SK-N-SH (cell line): Measurements from ENCODE around the gene LEMD1. TPM values are rescaled to one million over a fixed set of nuclear protein-coding genes. Genes with fewer than 3 reads are reported as not detected.

Source experiments
- CTCF ChIA-PET: fragments of 300-600, 350-600 bp; formaldehyde crosslinking; extraction: SDS; loops from one replicate; lab custom pipeline; 2021; lab: Yijun Ruan, JAX
- POLR2A ChIA-PET: fragments of 350-600 bp; sonication (Branson Sonifier 250); formaldehyde crosslinking; extraction: SDS; loops from one replicate; lab custom pipeline; 2020; ENCODE audit warnings: antibody characterized with exemption, inconsistent platforms; lab: Yijun Ruan, JAX
- DNase-seq: peaks from one replicate; pipeline ENCODE4 v3.0.0; 2012
- H2AFZ ChIP-seq: fragments of 200-600 bp; sonication (generic); 2 replicates; pipeline ENCODE4 v1.8.1; 2016; ENCODE audit warnings: antibody characterized with exemption, mild to moderate bottlenecking, low read depth
- H3F3A ChIP-seq: fragments of 200-600 bp; sonication (generic); replicated peaks from 2 replicates; pipeline ENCODE3; 2016; ENCODE audit warnings: antibody characterized with exemption, mild to moderate bottlenecking; ENCODE audit not compliant: insufficient read depth
- H3K27ac ChIP-seq, 2 experiments: fragments of 200-500 bp in 1 of 2; fragments of 200-600 bp in 1 of 2; sonication (Bioruptor generic) in 1 of 2; sonication (generic), shearing (Covaris generic) in 1 of 2; 2 replicates each; pipeline versions ENCODE4 v1.5.1 to v1.6.1; 2014 to 2016; ENCODE audit warnings: low read depth in 2 of 2, inconsistent platforms in 1 of 2, low read length in 1 of 2, mild to moderate bottlenecking in 1 of 2, mixed read lengths in 1 of 2
- H3K27me3 ChIP-seq: fragments of 200-600 bp; sonication (generic), shearing (Covaris generic); 2 replicates; pipeline ENCODE4 v1.6.1; 2016; ENCODE audit warnings: mixed run types; ENCODE audit not compliant: insufficient read depth
- H3K36me3 ChIP-seq, 2 experiments: fragments of 200-500 bp in 1 of 2; fragments of 200-600 bp in 1 of 2; sonication (Bioruptor generic) in 1 of 2; sonication (generic) in 1 of 2; replicated peaks in 1 of 2; 2 replicates each; pipeline versions ENCODE3 to v1.5.1; 2014 to 2016; ENCODE audit warnings: low read length in 1 of 2, mild to moderate bottlenecking in 1 of 2; ENCODE audit not compliant: insufficient read depth in 2 of 2, control insufficient read depth in 1 of 2
- H3K4me1 ChIP-seq, 2 experiments: fragments of 200-500 bp in 1 of 2; fragments of 200-600 bp in 1 of 2; sonication (Bioruptor generic) in 1 of 2; sonication (generic), shearing (Covaris generic) in 1 of 2; 2 replicates each; pipeline versions ENCODE4 v1.5.1 to v1.6.1; 2014 to 2016; ENCODE audit warnings: low read depth in 1 of 2, low read length in 1 of 2, mixed run types in 1 of 2; ENCODE audit not compliant: insufficient read depth in 2 of 2, control insufficient read depth in 1 of 2
- H3K4me2 ChIP-seq: fragments of 200-600 bp; sonication (generic), shearing (Covaris generic); 2 replicates; pipeline ENCODE4 v1.6.1; 2017; ENCODE audit warnings: mixed run types
- H3K4me3 ChIP-seq, 2 experiments: fragments of 200-500 bp in 1 of 2; fragments of 200-600 bp in 1 of 2; sonication (Bioruptor generic) in 1 of 2; sonication (generic), shearing (Covaris generic) in 1 of 2; 2 replicates each; pipeline versions ENCODE4 v1.5.1 to v1.8.1; 2014 to 2016; ENCODE audit warnings: low read depth in 2 of 2, inconsistent platforms in 1 of 2, low read length in 1 of 2, mild to moderate bottlenecking in 1 of 2, mixed read lengths in 1 of 2, moderate library complexity in 1 of 2
- H3K79me2 ChIP-seq: fragments of 200-600 bp; sonication (generic); 2 replicates; pipeline ENCODE4 v1.8.1; 2017; ENCODE audit warnings: mild to moderate bottlenecking; ENCODE audit not compliant: insufficient read depth
- H3K9ac ChIP-seq: fragments of 200-600 bp; sonication (generic); 2 replicates; pipeline ENCODE4 v1.6.1; 2017; ENCODE audit warnings: mixed run types
- H3K9me2 ChIP-seq: fragments of 200-600 bp; sonication (generic); 2 replicates; pipeline ENCODE4 v1.6.1; 2017; ENCODE audit warnings: mixed run types
- H3K9me3 ChIP-seq: fragments of 200-600 bp; sonication (generic); 2 replicates; pipeline ENCODE4 v1.6.1; 2017; ENCODE audit warnings: mixed run types, mild to moderate bottlenecking, moderate library complexity
- H4K20me1 ChIP-seq: fragments of 200-600 bp; sonication (generic); 2 replicates; pipeline ENCODE4 v1.6.1; 2017; ENCODE audit warnings: mild to moderate bottlenecking, mixed run types; ENCODE audit not compliant: insufficient read depth
- ELF1 ChIP-seq: IDR thresholded peaks from 2 replicates; pipeline ENCODE4 v1.4.0; 2012
- EP300 ChIP-seq, 2 experiments: IDR thresholded peaks; 2 replicates each; pipeline versions ENCODE4 v1.4.0 to v1.6.1; 2012; ENCODE audit warnings: borderline replicate concordance in 1 of 2, low read depth in 1 of 2, low read length in 1 of 2
- EZH2phosphoT487 ChIP-seq: fragments of 200-600 bp; sonication (generic); IDR thresholded peaks from 2 replicates; pipeline ENCODE4 v1.6.1; 2017; ENCODE audit warnings: low read depth, mixed run types, mild to moderate bottlenecking, antibody characterized with exemption, moderate library complexity, borderline replicate concordance
- FOSL2 ChIP-seq: IDR thresholded peaks from 2 replicates; pipeline ENCODE4 v1.4.0; 2012; ENCODE audit warnings: low read depth, mild to moderate bottlenecking, moderate library complexity, borderline replicate concordance
- FOXJ3 ChIP-seq: sonication (generic); formaldehyde crosslinking; IDR thresholded peaks from 2 replicates; pipeline ENCODE4 v1.5.1; 2020; ENCODE audit warnings: mild to moderate bottlenecking, missing genetic modification reagents
- GABPA ChIP-seq: IDR thresholded peaks from 2 replicates; pipeline ENCODE4 v1.4.0; 2012; ENCODE audit warnings: low read depth, mild to moderate bottlenecking
- JUND ChIP-seq: IDR thresholded peaks from 2 replicates; pipeline ENCODE4 v1.4.0; 2012
- MEF2A ChIP-seq: IDR thresholded peaks from 2 replicates; pipeline ENCODE4 v1.4.0; 2012; ENCODE audit warnings: low read depth, borderline replicate concordance
- MXI1 ChIP-seq: IDR thresholded peaks from 2 replicates; pipeline ENCODE4 v1.6.1; 2012; ENCODE audit warnings: mild to moderate bottlenecking, low read depth, low read length, improper control_type of control experiment
- NFIC ChIP-seq: IDR thresholded peaks from 2 replicates; pipeline ENCODE4 v1.4.0; 2012; ENCODE audit warnings: borderline replicate concordance
- NRF1 ChIP-seq: IDR thresholded peaks from 2 replicates; pipeline ENCODE4 v1.6.1; 2012; ENCODE audit warnings: low read depth, mild to moderate bottlenecking, low read length
- POLR2AphosphoS5 ChIP-seq: IDR thresholded peaks from 2 replicates; pipeline ENCODE4 v1.6.1; 2012; ENCODE audit warnings: low read depth, low read length
- RAD21 ChIP-seq: IDR thresholded peaks from 2 replicates; pipeline ENCODE4 v1.6.1; 2012; ENCODE audit warnings: mild to moderate bottlenecking, low read length
- RFX5 ChIP-seq: IDR thresholded peaks from 2 replicates; pipeline ENCODE4 v1.6.1; 2012; ENCODE audit warnings: mild to moderate bottlenecking, improper control_type of control experiment, low read length
- RXRA ChIP-seq: IDR thresholded peaks from 2 replicates; pipeline ENCODE4 v1.4.0; 2012; ENCODE audit warnings: low read depth, mild to moderate bottlenecking, borderline replicate concordance
- SIN3A ChIP-seq: IDR thresholded peaks from 2 replicates; pipeline ENCODE4 v1.6.1; 2012; ENCODE audit warnings: low read depth, mild to moderate bottlenecking, low read length, moderate library complexity, borderline replicate concordance
- TAF1 ChIP-seq: IDR thresholded peaks from 2 replicates; pipeline ENCODE4 v1.6.1; 2012; ENCODE audit warnings: low read depth, mild to moderate bottlenecking, low read length, moderate library complexity, borderline replicate concordance
- TCF12 ChIP-seq: IDR thresholded peaks from 2 replicates; pipeline ENCODE4 v1.4.0; 2012
- TEAD4 ChIP-seq: IDR thresholded peaks from 2 replicates; pipeline ENCODE4 v1.4.0; 2012; ENCODE audit warnings: mild to moderate bottlenecking, borderline replicate concordance; ENCODE audit not compliant: insufficient read depth
- USF2 ChIP-seq: fragments of 150-350 bp; IDR thresholded peaks from 2 replicates; pipeline ENCODE4 v1.6.1; 2017; ENCODE audit warnings: antibody characterized with exemption, low read length, low read depth, borderline replicate concordance
- YY1 ChIP-seq: IDR thresholded peaks from 2 replicates; pipeline ENCODE4 v1.4.0; 2012; ENCODE audit warnings: low read depth, mild to moderate bottlenecking
- ZBTB33 ChIP-seq: IDR thresholded peaks from 2 replicates; pipeline ENCODE4 v1.4.0; 2012; ENCODE audit warnings: low read depth, borderline replicate concordance
- WGBS: methylation state at CpG from one replicate; pipeline ENCODE4 v1.1.6; 2017; ENCODE audit warnings: low lambda C conversion rate; 5-methylcytosine and 5-hydroxymethylcytosine counted together
- polyA plus RNA-seq, 3 experiments: library from polyadenylated mRNA; depleted of rRNA; stranded (reverse); fragments of >200 nt; gene quantifications; 2 replicates each; pipeline ENCODE4 v1.2.3, GENCODE V29; 2012
- TF ChIP-seq, protein P1 (sequence below): fragments of 150-350 bp; IDR thresholded peaks from 2 replicates; pipeline ENCODE4 v1.6.1; 2016; ENCODE audit warnings: mild to moderate bottlenecking, low read depth, low read length

LEMD1 gene
- polyA plus RNA-seq, 1 of the 3 experiments (the other 2 are of a cell fraction) = not detected

DNA sequence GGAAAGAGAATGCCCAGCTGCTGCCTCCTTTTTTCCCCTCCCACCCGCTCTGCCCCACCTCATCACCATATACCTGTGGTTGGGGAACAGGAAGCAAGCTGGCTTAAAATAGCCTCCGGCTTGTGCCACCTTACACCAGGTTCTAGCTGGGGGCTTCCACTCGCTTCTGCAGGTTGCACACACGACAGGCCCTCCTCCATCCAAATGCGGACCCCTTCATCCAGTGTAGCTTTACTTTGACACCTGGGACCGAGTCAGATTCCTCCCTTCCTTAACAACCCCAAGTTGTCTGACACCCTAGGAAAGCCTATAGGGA, 19.4 kb upstream of the LEMD1 start:
- POLR2A ChIA-PET = no interaction called here

DNA sequence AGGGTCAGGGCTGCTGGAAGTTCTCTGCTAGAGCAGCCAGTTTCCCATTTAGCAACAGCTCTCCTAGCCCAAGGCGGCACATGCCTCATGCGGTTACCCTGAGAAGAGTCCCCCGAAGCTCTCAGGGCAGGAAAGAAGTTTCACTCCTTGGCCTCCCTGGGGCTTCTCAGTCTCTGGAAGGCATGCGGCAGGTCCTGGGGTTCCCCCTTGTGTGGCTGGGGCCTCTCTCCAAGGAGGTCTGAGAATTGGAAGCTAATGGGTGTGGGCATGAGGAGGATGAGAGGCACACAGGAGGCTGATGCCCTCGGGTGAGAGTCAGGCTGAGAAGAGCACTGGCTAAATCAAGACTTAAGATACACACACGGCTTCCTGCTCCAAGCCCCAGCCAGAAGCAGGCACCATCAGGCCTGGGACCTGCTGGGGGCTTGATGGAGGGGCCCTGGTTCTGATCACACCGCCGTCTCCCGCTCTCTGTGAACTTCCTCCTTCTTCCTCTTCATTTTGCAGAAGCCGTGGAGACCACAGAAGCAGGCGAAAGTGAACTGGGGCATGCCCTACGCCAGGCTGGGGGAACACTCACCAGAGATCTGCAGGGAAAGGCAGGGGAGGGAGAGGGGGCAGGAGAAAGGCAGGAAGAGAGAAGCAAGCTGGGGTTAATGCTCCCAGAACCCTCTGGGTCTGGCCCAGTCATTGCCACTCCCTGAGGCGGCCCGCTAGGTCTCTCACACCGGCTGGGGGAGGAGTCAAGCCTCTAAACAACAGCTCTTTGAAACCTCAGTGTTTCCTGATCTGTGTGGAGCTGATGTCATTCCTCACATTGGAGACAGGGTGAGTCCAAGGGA, 18.8 kb upstream of the LEMD1 start:
- CTCF ChIA-PET = interaction anchor here (0.9 to 2.5 kb wide), 7 partner anchors 19 to 185 kb away, joined by 3 to 11 read pairs (median 3); no protein-coding TSS in a partner anchor
- Histone ChIP-seq H3K27me3 (peaks cover 40% of the 10 kb centered on the region; the same call in 1 of the 2 replicates), H3K9me2 (no peaks in the 10 kb centered on the region), H3K36me3 (no peaks in the 10 kb centered on the region), H3K4me3 (no peak overlapping the region), H3K27ac (no peak overlapping the region), H3K9ac (no peak overlapping the region), H4K20me1 (no peaks in the 10 kb centered on the region), H3K79me2 (no peaks in the 10 kb centered on the region), H3F3A (no peaks in the 10 kb centered on the region), H3K4me1 (peaks cover 3 to 5% of the 10 kb centered on the region in 2 experiments; a peak in 2 of 4 replicates), H3K4me2 (no peak overlapping the region), H2AFZ (no peak overlapping the region), H3K9me3 (no peaks in the 10 kb centered on the region)
- POLR2A ChIA-PET = no interaction called here
- no peak for DNase-seq
- WGBS = 65% methylated on average over 10 of the region's 15 CpGs
- TF ChIP-seq TAF1 (no peak), RXRA (no peak), MEF2A (no peak), RFX5 (no peak), USF2 (no peak), YY1 (no peak), EZH2phosphoT487 (no peak), TCF12 (no peak), NRF1 (no peak), EP300 (IDR thresholded peaks at IDR 0.05; ENCODE audit: borderline replicate concordance in 1 of 2, low read depth in 1 of 2, low read length in 1 of 2) (no peak), NFIC (no peak), ZBTB33 (no peak), ELF1 (no peak)

More for the DNA sequence above, 19.4 kb upstream of the LEMD1 start:
- no peak overlapping the region for H3K4me3 ChIP-seq
- H3K9me3 ChIP-seq = no peaks in the 10 kb centered on the region
- H3K9me2 ChIP-seq = no peaks in the 10 kb centered on the region
- CTCF ChIA-PET = interaction anchor here (0.9 to 2.5 kb wide), 6 partner anchors 20 to 185 kb away, joined by 3 to 11 read pairs (median 3); no protein-coding TSS in a partner anchor
- no peaks in the 10 kb centered on the region for H4K20me1 ChIP-seq
- H3K4me1 ChIP-seq = peaks cover 3 to 6% of the 10 kb centered on the region in 2 experiments; a peak in 2 of 4 replicates
- no peak overlapping the region for H3K27ac ChIP-seq
- H3K79me2 ChIP-seq = no peaks in the 10 kb centered on the region
- H3F3A ChIP-seq = no peaks in the 10 kb centered on the region
- no peak for DNase-seq
- no peak overlapping the region for H3K4me2 ChIP-seq
- 67% methylated on average over 5 of the region's 6 CpGs for WGBS
- H3K27me3 ChIP-seq = peaks cover 36% of the 10 kb centered on the region; the same call in 1 of the 2 replicates
- no peaks in the 10 kb centered on the region for H3K36me3 ChIP-seq
- H3K9ac ChIP-seq = no peak overlapping the region
- no peak overlapping the region for H2AFZ ChIP-seq
- TF ChIP-seq ELF1 (no peak), NRF1 (no peak), EZH2phosphoT487 (no peak), JUND (no peak), EP300 (IDR thresholded peaks at IDR 0.05; ENCODE audit: borderline replicate concordance in 1 of 2, low read depth in 1 of 2, low read length in 1 of 2) (no peak), SIN3A (no peak), YY1 (no peak), RAD21 (no peak), FOSL2 (no peak), TEAD4 (no peak), TAF1 (no peak), GABPA (no peak), FOXJ3 (CRISPR knock-in tag) (no peak), USF2 (no peak), POLR2AphosphoS5 (no peak), MXI1 (no peak)
- TF ChIP-seq, protein P1, sequence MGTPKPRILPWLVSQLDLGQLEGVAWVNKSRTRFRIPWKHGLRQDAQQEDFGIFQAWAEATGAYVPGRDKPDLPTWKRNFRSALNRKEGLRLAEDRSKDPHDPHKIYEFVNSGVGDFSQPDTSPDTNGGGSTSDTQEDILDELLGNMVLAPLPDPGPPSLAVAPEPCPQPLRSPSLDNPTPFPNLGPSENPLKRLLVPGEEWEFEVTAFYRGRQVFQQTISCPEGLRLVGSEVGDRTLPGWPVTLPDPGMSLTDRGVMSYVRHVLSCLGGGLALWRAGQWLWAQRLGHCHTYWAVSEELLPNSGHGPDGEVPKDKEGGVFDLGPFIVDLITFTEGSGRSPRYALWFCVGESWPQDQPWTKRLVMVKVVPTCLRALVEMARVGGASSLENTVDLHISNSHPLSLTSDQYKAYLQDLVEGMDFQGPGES = no peak
